Cardiac muscle cell (in vitro differentiated cells and primary cell): Measurements from ENCODE around the gene LPCAT2. TPM values are rescaled to one million over a fixed set of nuclear protein-coding genes. Genes with fewer than 3 reads are reported as not detected.

ENCODE experiments used
- DNase-seq, 2 donors: peaks; one replicate each; pipeline versions ENCODE4 v3.0.0 to v3.0.0-alpha.2; 2010 to 2017; ENCODE audit warnings: low read depth in 1 of 2, low spot score in 1 of 2
- H3K27ac ChIP-seq: fragments of 200-600 bp; sonication (generic); 2 replicates; pipeline ENCODE4 v1.5.1; 2016
- H3K27me3 ChIP-seq: fragments of 200-600 bp; sonication (generic); 2 replicates; pipeline ENCODE4 v1.6.0; 2016; ENCODE audit warnings: control low read depth
- H3K36me3 ChIP-seq: fragments of 200-600 bp; sonication (generic); 2 replicates; pipeline ENCODE4 v1.5.1; 2016; ENCODE audit warnings: control low read depth
- H3K4me1 ChIP-seq: fragments of 200-600 bp; sonication (generic); 2 replicates; pipeline ENCODE4 v1.8.1; 2017; ENCODE audit warnings: low read depth, mild to moderate bottlenecking, mixed run types
- H3K4me3 ChIP-seq: fragments of 200-600 bp; sonication (generic); 2 replicates; pipeline ENCODE4 v1.5.1; 2016; ENCODE audit warnings: mild to moderate bottlenecking
- H3K9me3 ChIP-seq: fragments of 200-600 bp; sonication (generic); 2 replicates; pipeline ENCODE4 v1.5.1; 2017; ENCODE audit warnings: low read depth, mild to moderate bottlenecking, control low read depth
- CTCF ChIP-seq: IDR thresholded peaks from 2 replicates; pipeline ENCODE4 v1.5.1; 2012; ENCODE audit warnings: low read depth, mild to moderate bottlenecking, low read length
- polyA plus RNA-seq: library from polyadenylated mRNA; unstranded; fragments of >200 nt; fragmentation: Nextera tagmentation; extraction: Ambion mirVana; gene quantifications from 2 replicates; pipeline ENCODE4 v1.2.1, GENCODE V29; 2016
- total RNA-seq: library from RNA; depleted of rRNA; stranded (reverse); fragments of >200 nt; gene quantifications from 2 replicates; pipeline ENCODE4 v1.2.3, GENCODE V29; 2016

Gene LPCAT2
- total and polyA plus RNA-seq, 2 experiments from 2014 or later = 4.0 to 6.2 TPM

GRCh38 chr16:55491691-55492090, 17.2 kb upstream of the LPCAT2 start:
- H3K4me3 ChIP-seq = no peak overlapping the region
- DNase-seq = no peak
- no peaks in the 10 kb centered on the region for H3K4me1 ChIP-seq
- H3K36me3 ChIP-seq = no peaks in the 10 kb centered on the region
- H3K27me3 ChIP-seq = no peaks in the 10 kb centered on the region
- no peak for TF ChIP-seq CTCF
- H3K9me3 ChIP-seq = no peaks in the 10 kb centered on the region
- no peak overlapping the region for H3K27ac ChIP-seq

- H3K4me1 ChIP-seq = no peaks in the 10 kb centered on the region
- no peak overlapping the region for H3K27ac ChIP-seq
- H3K4me3 ChIP-seq = no peak overlapping the region
- no peaks in the 10 kb centered on the region for H3K9me3 ChIP-seq
- no peak for TF ChIP-seq CTCF
- no peak for DNase-seq
- no peaks in the 10 kb centered on the region for H3K36me3 ChIP-seq
- no peaks in the 10 kb centered on the region for H3K27me3 ChIP-seq
Observed at GRCh38 chr16:55492756-55493380, 16.0 kb upstream of the LPCAT2 start.

GRCh38 chr16:55494994-55495421, 13.9 kb upstream of the LPCAT2 start:
- Histone ChIP-seq H3K36me3 (no peaks in the 10 kb centered on the region), H3K27me3 (no peaks in the 10 kb centered on the region), H3K27ac (no peak overlapping the region), H3K4me1 (peaks cover 5% of the 10 kb centered on the region), H3K9me3 (no peaks in the 10 kb centered on the region), H3K4me3 (no peak overlapping the region)
- DNase-seq = peak; percentile 42 to 95
- TF ChIP-seq CTCF = peak; percentile 38

- Histone ChIP-seq H3K36me3 (no peaks in the 10 kb centered on the region), H3K4me3 (no peak overlapping the region), H3K4me1 (peaks cover 13% of the 10 kb centered on the region), H3K27ac (no peak overlapping the region), H3K9me3 (no peaks in the 10 kb centered on the region), H3K27me3 (no peaks in the 10 kb centered on the region)
- DNase-seq = peak in 1 of 2 donors; percentile 41
- no peak for TF ChIP-seq CTCF
Observed at GRCh38 chr16:55495616-55496289, 13.1 kb upstream of the LPCAT2 start.

GRCh38 chr16:55496509-55497145, 12.2 kb upstream of the LPCAT2 start:
- no peaks in the 10 kb centered on the region for H3K27me3 ChIP-seq
- DNase-seq = no peak
- H3K36me3 ChIP-seq = no peaks in the 10 kb centered on the region
- H3K9me3 ChIP-seq = no peaks in the 10 kb centered on the region
- peaks cover 17% of the 10 kb centered on the region for H3K4me1 ChIP-seq
- TF ChIP-seq CTCF = no peak
- no peak overlapping the region for H3K4me3 ChIP-seq
- H3K27ac ChIP-seq = no peak overlapping the region
